Measurements from ENCODE around the gene CCR1. TPM values are rescaled to one million over a fixed set of nuclear protein-coding genes. Genes with fewer than 3 reads are reported as not detected.
"Not testable (repeated sequence)": the region's sequence is repeated elsewhere in the genome, so short reads cannot be mapped to it uniquely, and the experiment has no call there.

The CCR1 gene
- total RNA-seq, 1 donor from 2014 or later: 2.3 TPM

DNA sequence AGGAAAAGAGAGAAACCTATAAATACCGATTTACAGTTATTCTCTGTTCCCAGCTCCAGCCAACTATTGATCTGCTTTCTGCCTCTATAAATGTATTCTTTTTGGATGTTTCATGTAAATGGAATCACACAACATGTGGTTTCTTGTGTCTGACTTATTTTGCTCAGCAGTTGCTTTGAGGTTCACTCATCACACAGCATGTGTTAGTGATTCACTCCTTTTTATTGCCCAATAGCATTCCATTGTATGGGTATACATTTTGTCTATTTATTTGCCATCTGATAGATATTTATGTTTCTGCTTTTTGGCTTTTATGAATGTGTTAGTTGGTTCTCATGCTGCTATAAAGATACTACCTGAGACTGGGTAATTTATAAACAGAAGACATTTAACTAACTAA, 23.6 kb downstream of the CCR1 start:
- ATAC-seq (no peak), DNase-seq (ENCODE audit: low spot score) (no peak)

DNA sequence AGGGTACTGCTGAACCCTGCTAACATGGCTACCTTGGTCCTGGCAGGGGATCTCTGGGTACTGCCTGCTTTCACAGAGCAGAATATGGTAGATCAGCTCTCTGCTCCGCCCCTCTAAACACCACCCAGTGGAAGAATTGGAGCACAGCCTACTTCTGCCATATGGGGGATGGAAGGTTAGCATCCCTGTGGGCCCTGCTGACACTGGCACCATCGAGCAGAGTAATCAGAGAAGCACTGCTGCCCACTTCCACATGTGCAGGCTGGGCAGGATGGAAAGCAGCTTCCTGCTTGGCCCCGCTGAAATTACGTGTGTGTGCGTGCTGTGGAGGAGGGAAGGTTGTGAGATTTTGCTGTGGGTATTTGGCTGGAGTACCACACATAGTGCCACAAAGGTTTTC, 24.8 kb downstream of the CCR1 start:
- DNase-seq (ENCODE audit: low spot score) (no peak), ATAC-seq (no peak)

- ATAC-seq: no peak
Observed at GRCh38 chr3:46168583-46169345, 39.3 kb downstream of the CCR1 start.

DNA sequence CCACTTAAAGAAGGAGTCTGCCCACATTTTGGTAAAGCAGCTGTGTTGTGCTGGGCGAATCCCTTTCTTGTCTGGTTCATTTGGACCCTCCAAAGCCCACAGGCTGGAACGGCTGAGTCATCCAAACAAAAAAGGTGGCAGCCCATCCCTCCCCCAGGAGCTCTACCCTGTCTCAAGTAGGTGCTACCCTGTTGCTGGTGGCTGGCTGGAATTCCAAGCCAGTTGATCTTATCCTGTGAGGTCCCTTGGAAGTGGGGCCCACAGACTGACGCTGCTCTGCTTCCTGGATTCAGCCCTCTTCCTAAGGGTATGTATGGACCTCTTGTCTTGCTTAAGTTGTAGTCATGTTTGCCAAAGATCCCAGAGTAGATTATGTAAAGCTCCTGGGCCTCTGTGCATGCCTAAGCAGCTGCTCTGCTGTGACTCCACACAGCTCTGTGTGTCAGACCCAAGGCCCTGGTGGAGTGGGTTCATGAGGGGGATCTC, 44.5 kb downstream of the CCR1 start:
- ATAC-seq: no peak

More at GRCh38 chr3:46168583-46169345, 39.3 kb downstream of the CCR1 start:
- DNase-seq (ENCODE audit: low spot score): no peak

GRCh38 chr3:46162975-46163555, 45.0 kb downstream of the CCR1 start:
- DNase-seq (ENCODE audit: low spot score): no peak
- no peak for ATAC-seq

More for the DNA sequence above, 44.5 kb downstream of the CCR1 start:
- no peak for DNase-seq (ENCODE audit: low spot score)

GRCh38 chr3:46157685-46158084, 50.4 kb downstream of the CCR1 start:
- not testable (repeated sequence) for DNase-seq (ENCODE audit: low spot score); ATAC-seq

- ATAC-seq (no peak), DNase-seq (ENCODE audit: low spot score) (no peak)
Observed at GRCh38 chr3:46154311-46154710, 53.8 kb downstream of the CCR1 start.

Other genes starting within 250 kb of the CCR1 start
- gene FYCO1, start 212.5 kb downstream of the CCR1 start, total RNA-seq: 16.2 TPM
- gene XCR1, start 180.8 kb downstream of the CCR1 start, total RNA-seq: not detected
- gene CCR3, start 34.1 kb upstream of the CCR1 start, total RNA-seq: not detected
- 0.33 TPM for gene CCR2, start 145.8 kb upstream of the CCR1 start, total RNA-seq
- gene CCR5, start 162.6 kb upstream of the CCR1 start, total RNA-seq: 0.08 TPM
- gene CCRL2, start 198.9 kb upstream of the CCR1 start, total RNA-seq: 0.55 TPM

Data from left lobe of liver (tissue), 2 donors.